ENCODE data around the gene BEST3.

DNA sequence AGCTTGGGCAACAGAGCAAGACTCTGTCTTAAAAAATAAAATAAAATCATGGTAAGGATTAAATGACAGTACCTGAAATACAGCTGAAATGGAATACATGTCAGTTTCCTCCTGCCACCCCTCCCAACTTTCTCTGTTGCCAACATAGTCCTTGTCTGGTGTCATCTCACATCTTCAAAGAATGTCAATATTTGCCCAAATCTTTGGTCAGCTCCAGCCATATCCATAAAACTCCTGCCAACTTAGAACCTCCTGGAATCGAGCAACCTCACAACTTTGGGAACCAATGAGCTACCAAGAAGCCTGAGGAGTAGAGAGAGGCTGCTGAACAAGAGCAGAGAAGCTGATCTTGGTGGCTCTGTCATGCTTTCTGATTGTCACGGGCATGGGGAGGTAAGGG, 77.6 kb downstream of the BEST3 start:
- TF ChIP-seq, protein P1, sequence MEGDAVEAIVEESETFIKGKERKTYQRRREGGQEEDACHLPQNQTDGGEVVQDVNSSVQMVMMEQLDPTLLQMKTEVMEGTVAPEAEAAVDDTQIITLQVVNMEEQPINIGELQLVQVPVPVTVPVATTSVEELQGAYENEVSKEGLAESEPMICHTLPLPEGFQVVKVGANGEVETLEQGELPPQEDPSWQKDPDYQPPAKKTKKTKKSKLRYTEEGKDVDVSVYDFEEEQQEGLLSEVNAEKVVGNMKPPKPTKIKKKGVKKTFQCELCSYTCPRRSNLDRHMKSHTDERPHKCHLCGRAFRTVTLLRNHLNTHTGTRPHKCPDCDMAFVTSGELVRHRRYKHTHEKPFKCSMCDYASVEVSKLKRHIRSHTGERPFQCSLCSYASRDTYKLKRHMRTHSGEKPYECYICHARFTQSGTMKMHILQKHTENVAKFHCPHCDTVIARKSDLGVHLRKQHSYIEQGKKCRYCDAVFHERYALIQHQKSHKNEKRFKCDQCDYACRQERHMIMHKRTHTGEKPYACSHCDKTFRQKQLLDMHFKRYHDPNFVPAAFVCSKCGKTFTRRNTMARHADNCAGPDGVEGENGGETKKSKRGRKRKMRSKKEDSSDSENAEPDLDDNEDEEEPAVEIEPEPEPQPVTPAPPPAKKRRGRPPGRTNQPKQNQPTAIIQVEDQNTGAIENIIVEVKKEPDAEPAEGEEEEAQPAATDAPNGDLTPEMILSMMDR (IDR thresholded peaks at IDR 0.05) = no peak
- TF ChIP-seq ZFX (IDR thresholded peaks at IDR 0.05; ENCODE audit: borderline replicate concordance) = no peak

Data from 22Rv1 (cell line).